ENCODE measurements around the gene FGF10. TPM values are rescaled to one million over a fixed set of nuclear protein-coding genes. Genes with fewer than 3 reads are reported as not detected.
A peak's percentile ranks its signal among the peaks of the same experiment; 100 is the strongest.

The FGF10 gene
- total and polyA plus RNA-seq, 8 donors, result 1.8 to 8.5 (median 5.8) TPM

- Histone ChIP-seq H3K36me3 (no peaks in the 10 kb centered on the region), H3K4me1 (no peaks in the 10 kb centered on the region), H3K27me3 (no peaks in the 10 kb centered on the region), H3K9me3 (no peaks in the 10 kb centered on the region), H3K4me3 (no peak overlapping the region), H3K27ac (no peak overlapping the region)
- DNase-seq (no peak), ATAC-seq (no peak), FAIRE-seq (no peak)
- TF ChIP-seq CTCF (IDR thresholded peaks at IDR 0.05), result no peak
- WGBS, 2 donors, result 48 to 60% methylated on average over 1 of the region's 1 CpG
- intact Hi-C loops (cut with DNase I), result no loop called here
Measured at GRCh38 chr5:44275908-44276307, 113.3 kb downstream of the FGF10 start.

GRCh38 chr5:44275329-44275728 is 113.9 kb downstream of the FGF10 start:
- DNase-seq (no peak), ATAC-seq (no peak), FAIRE-seq (no peak)
- Histone ChIP-seq H3K4me1 (no peaks in the 10 kb centered on the region), H3K4me3 (no peak overlapping the region), H3K9me3 (no peaks in the 10 kb centered on the region), H3K27ac (no peak overlapping the region), H3K27me3 (no peaks in the 10 kb centered on the region), H3K36me3 (no peaks in the 10 kb centered on the region)
- TF ChIP-seq CTCF (IDR thresholded peaks at IDR 0.05), result no peak
- intact Hi-C loops (cut with DNase I), result no loop called here
- 21 to 24% methylated on average over 1 of the region's 1 CpG for WGBS, 2 donors

DNA sequence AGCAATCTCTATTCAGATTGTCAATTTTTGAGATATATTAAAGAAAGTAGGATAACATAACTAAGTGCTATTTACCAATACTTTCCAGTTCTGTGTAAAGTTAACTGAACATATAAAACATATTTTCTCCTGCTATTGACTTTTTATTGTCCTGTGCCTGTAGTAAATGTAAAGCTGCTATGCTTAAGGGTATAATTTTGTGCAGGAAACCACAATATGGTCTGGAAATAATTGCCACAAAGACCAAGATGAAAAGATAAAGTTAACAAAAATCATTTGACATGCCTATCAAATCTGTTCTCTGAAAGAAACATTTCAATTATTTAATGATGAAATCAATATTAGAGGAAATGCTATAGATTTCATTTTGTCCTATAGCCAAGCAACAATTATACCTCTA is 121.3 kb downstream of the FGF10 start:
- Histone ChIP-seq H3K36me3 (no peaks in the 10 kb centered on the region), H3K27me3 (no peaks in the 10 kb centered on the region), H3K4me3 (no peak overlapping the region), H3K27ac (no peak overlapping the region), H3K9me3 (no peaks in the 10 kb centered on the region), H3K4me1 (no peaks in the 10 kb centered on the region)
- ATAC-seq (no peak), FAIRE-seq (no peak), DNase-seq (no peak)
- intact Hi-C loops (cut with DNase I), result no loop called here
- TF ChIP-seq CTCF (IDR thresholded peaks at IDR 0.05), result no peak

DNA sequence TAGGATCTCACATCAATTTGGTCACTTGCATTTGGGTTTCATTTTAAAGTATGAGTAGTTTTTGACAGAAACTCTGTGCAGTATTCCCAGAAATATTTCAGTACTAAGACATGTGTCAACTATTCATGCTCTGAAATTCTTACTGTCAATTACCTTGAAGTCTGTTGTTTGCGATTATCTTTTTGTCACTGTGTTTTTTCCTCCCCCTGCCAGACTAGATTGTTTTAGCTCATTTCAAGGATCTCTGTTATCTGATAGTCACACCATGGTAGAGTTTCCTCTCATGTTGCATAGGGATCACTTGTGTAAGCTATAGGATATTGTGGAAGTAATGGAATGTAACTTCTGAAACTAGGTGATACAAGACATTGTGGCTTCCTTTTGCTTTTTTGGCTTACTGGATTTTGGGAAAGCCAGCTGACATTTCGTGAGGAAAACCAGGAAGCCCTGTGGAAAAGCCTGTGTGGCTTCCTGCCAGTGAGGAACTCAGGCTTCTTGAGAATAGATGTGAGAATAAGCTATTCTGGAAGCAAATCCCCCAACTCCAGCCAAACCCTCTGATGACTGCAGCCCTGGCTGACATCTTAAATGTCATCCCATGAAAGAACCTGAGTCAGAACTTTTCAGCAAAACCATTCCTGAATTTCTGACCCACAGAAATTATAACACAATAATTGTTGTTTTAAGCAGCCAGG is 122.2 kb downstream of the FGF10 start:
- FAIRE-seq, result no peak
- H3K4me3 ChIP-seq, result no peak overlapping the region
- no peaks in the 10 kb centered on the region for H3K36me3 ChIP-seq
- WGBS, 2 donors, result 42 to 43% methylated on average over 2 of the region's 2 CpGs
- no peaks in the 10 kb centered on the region for H3K9me3 ChIP-seq
- no peak for TF ChIP-seq CTCF (IDR thresholded peaks at IDR 0.05)
- H3K27me3 ChIP-seq, result no peaks in the 10 kb centered on the region
- no peak overlapping the region for H3K27ac ChIP-seq
- intact Hi-C loops (cut with DNase I), result no loop called here
- peak in 3 of 6 donors; percentile 7 to 15 (median 12) for DNase-seq
- ATAC-seq, result no peak
- H3K4me1 ChIP-seq, result no peaks in the 10 kb centered on the region

DNA sequence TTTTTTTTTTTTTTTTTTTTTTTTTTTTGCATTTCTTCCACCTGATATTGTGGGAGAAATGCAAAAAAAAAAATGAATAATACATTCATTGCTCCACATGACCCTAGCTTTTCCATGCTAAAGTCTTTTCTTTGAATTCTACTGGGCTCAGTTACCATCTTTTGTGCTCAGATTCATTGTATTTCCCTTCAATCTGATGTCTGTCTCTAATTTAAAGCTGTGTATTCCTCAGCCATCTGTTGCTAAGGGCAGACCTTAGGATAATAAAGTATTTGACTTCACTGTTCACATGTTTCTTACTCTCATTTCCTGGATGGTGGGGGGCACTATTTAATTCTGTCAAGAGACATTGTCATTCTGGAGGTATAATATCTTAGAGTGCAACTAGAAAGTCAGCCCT is 123.5 kb downstream of the FGF10 start:
- H3K27ac ChIP-seq, result no peak overlapping the region
- no peaks in the 10 kb centered on the region for H3K36me3 ChIP-seq
- intact Hi-C loops (cut with DNase I), result no loop called here
- no peak overlapping the region for H3K4me3 ChIP-seq
- H3K9me3 ChIP-seq, result no peaks in the 10 kb centered on the region
- no peak for DNase-seq
- FAIRE-seq, result no peak
- no peak for TF ChIP-seq CTCF (IDR thresholded peaks at IDR 0.05)
- no peaks in the 10 kb centered on the region for H3K27me3 ChIP-seq
- no peaks in the 10 kb centered on the region for H3K4me1 ChIP-seq
- no peak for ATAC-seq
